Right atrium auricular region (tissue), 2 donors: ENCODE data around the gene CACNA2D4. TPM values are rescaled to one million over a fixed set of nuclear protein-coding genes. Genes with fewer than 3 reads are reported as not detected.

Source experiments
- DNase-seq: peaks from one replicate; pipeline ENCODE4 v3.0.0-alpha.2; 2019; ENCODE audit warnings: low spot score
- H3K27ac ChIP-seq, 2 donors: fragments of 200-600 bp; sonication (generic); 1 replicate in 1 of 2; 2 replicates in 1 of 2; pipeline ENCODE4 v1.5.1; 2016 to 2019
- H3K27me3 ChIP-seq, 2 donors: fragments of 200-600 bp; sonication (generic); one replicate each; pipeline versions ENCODE4 v1.5.1 to v1.6.0; 2017 to 2019
- H3K36me3 ChIP-seq: fragments of 200-600 bp; sonication (generic); one replicate; pipeline ENCODE4 v1.5.1; 2016
- H3K4me1 ChIP-seq, 2 donors: fragments of 200-600 bp; sonication (generic); one replicate each; pipeline versions ENCODE4 v1.5.1 to v1.6.0; 2017 to 2019
- H3K4me3 ChIP-seq, 2 donors: fragments of 200-600 bp; sonication (generic); 1 replicate in 1 of 2; 2 replicates in 1 of 2; pipeline ENCODE4 v1.5.1; 2017 to 2019; ENCODE audit warnings: mild to moderate bottlenecking in 1 of 2, moderate library complexity in 1 of 2
- H3K9me3 ChIP-seq, 2 donors: fragments of 200-600 bp; sonication (generic); one replicate each; pipeline ENCODE4 v1.5.1; 2019
- total RNA-seq, 2 donors: library from RNA; depleted of rRNA; stranded (reverse); fragments of >200 nt; gene quantifications; one replicate each; pipeline ENCODE4 v1.1.0, GENCODE V29; 2016
- TF ChIP-seq, protein P1 (sequence below), 2 donors: fragments of 200-600 bp; sonication (generic); IDR thresholded peaks; one replicate each; pipeline ENCODE4 v1.5.1; 2019; ENCODE audit warnings: antibody characterized with exemption in 2 of 2

Gene CACNA2D4
- total RNA-seq, 2 donors from 2014 or later, result 1.6 to 4.1 TPM

DNA sequence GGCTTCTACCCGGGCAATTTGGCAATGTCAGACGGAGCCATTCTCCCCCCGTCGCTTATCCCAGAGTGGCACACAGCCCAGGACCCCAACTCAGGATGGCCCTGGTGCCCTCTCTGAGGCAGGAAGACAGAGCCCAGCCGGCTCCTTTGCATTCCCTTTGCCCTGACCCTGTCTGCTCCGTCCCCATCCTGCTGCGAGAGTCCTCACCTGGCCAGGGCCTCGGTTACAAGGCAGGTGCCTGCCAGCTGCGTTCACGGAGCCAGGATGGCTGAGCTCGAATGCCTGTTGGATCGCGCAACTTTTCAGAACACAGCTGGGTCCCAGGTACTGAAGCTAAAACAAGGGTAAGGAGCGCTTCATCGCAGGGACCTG lies 79.5 kb downstream of the CACNA2D4 start:
- Histone ChIP-seq H3K4me1 (no peaks in the 10 kb centered on the region), H3K9me3 (no peaks in the 10 kb centered on the region), H3K27ac (no peak overlapping the region), H3K27me3 (no peaks in the 10 kb centered on the region), H3K36me3 (no peaks in the 10 kb centered on the region), H3K4me3 (no peak overlapping the region)
- TF ChIP-seq, protein P1, sequence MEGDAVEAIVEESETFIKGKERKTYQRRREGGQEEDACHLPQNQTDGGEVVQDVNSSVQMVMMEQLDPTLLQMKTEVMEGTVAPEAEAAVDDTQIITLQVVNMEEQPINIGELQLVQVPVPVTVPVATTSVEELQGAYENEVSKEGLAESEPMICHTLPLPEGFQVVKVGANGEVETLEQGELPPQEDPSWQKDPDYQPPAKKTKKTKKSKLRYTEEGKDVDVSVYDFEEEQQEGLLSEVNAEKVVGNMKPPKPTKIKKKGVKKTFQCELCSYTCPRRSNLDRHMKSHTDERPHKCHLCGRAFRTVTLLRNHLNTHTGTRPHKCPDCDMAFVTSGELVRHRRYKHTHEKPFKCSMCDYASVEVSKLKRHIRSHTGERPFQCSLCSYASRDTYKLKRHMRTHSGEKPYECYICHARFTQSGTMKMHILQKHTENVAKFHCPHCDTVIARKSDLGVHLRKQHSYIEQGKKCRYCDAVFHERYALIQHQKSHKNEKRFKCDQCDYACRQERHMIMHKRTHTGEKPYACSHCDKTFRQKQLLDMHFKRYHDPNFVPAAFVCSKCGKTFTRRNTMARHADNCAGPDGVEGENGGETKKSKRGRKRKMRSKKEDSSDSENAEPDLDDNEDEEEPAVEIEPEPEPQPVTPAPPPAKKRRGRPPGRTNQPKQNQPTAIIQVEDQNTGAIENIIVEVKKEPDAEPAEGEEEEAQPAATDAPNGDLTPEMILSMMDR (IDR thresholded peaks at IDR 0.05), result no peak
- no peak for DNase-seq

DNA sequence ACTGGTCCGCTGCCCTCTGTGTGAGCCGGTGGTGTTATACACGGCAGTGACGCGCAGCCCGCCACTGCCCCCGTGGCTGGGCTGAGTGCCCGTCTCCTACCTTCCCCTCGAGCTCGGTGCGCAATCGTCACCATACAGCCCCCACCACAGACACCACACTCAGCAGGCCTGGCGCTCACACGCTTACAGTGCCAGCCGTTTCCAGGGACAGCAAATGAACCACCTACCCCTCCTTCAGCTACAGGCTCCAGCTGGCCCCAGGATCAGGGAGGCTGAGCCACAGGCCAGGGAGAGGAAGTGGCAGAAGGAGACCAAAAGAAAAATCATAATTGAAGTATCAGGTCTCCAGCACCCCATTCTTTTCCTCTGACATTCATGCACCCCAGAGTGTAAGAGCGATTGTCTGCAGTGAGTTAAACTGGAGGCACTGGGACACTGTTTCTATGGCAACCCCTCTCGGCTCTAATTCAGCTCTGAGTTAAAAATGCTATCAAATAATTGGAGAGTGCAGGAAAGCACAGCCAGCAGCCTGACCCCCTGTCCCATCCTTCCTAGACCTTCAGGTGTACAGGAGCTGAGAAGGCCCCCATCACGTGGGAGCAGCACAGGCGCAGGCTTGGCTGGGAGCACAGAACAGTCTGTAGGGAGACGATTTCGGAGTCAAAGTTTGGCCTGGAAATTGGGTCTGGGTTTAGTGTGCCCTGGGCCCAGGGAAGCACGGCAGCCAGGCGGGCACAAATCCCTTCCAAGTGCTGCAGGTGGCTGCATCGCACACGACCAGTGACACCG lies 80.1 kb downstream of the CACNA2D4 start:
- Histone ChIP-seq H3K27me3 (no peaks in the 10 kb centered on the region), H3K4me1 (no peaks in the 10 kb centered on the region)
- DNase-seq, result no peak

DNA sequence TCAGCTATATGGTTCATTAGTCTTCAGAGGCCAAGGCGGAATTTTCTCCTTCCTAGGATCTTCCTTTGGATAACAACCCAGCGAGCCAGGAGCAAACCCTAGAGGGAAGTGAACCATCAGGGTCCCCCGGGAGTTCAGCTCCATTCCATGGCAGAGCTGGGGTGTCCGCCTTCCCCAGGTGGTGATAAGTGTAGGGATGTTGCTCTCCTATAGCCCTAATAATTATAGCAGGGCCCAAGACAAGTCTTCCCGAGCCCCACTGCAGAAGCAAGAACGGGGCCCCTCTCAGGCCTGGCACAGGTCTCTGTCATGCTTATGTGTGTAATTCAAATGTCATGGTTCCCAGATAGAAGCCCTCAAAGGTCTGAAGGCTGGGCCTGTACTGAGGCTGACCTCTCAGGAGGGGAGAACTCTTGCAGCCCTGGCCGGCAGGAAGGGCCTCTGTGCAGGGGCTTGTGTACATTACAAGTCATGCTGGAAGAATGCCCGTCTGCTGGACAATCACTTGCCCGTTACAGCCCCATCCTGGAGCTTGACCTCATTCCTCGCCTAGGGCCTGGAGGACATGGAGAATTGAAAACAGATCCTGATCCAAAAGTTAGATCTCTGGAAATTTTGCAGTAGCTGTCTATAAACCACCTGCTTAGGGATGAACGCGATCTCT lies 80.8 kb downstream of the CACNA2D4 start:
- no peaks in the 10 kb centered on the region for H3K36me3 ChIP-seq
- DNase-seq, result no peak
- no peak overlapping the region for H3K4me3 ChIP-seq
- TF ChIP-seq, protein P1 (IDR thresholded peaks at IDR 0.05), result no peak
- H3K27me3 ChIP-seq, result no peaks in the 10 kb centered on the region
- no peak overlapping the region for H3K27ac ChIP-seq
- no peaks in the 10 kb centered on the region for H3K4me1 ChIP-seq
- H3K9me3 ChIP-seq, result no peaks in the 10 kb centered on the region

More for the DNA sequence above, 80.1 kb downstream of the CACNA2D4 start:
- TF ChIP-seq, protein P1 (IDR thresholded peaks at IDR 0.05), result no peak
- H3K27ac ChIP-seq, result no peak overlapping the region
- H3K9me3 ChIP-seq, result no peaks in the 10 kb centered on the region
- H3K36me3 ChIP-seq, result no peaks in the 10 kb centered on the region
- no peak overlapping the region for H3K4me3 ChIP-seq

DNA sequence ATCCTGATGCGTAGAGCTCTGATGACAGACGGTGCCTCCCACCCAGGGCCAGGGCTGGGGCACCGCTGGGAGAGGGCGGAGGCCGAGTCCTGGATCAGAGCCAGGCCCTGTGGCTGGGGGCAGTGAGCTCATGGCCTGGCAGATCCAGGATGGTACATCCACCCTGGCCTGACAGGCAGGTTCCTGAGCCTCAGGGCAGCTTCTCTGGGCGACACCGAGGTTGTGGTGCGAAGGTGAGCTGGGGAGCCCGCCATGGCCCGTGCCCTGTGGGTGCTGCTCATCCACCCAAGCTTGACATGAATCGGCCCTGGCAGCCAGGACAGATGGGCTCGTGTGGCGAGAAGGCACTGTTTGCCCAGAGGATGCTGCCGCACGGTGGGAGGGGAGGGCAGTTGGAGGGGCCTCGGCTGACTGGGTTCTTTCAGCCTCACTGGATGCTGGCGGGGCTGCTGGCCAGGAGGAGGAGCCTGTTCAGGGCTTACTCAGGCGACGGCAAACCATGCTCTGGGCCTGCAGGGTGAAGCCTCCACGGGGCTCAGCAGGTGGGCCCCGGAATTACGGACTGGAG lies 81.5 kb downstream of the CACNA2D4 start:
- TF ChIP-seq, protein P1 (IDR thresholded peaks at IDR 0.05), result no peak
- no peak for DNase-seq
- Histone ChIP-seq H3K36me3 (no peaks in the 10 kb centered on the region), H3K4me1 (no peaks in the 10 kb centered on the region), H3K27ac (no peak overlapping the region), H3K4me3 (no peak overlapping the region), H3K27me3 (no peaks in the 10 kb centered on the region), H3K9me3 (no peaks in the 10 kb centered on the region)

DNA sequence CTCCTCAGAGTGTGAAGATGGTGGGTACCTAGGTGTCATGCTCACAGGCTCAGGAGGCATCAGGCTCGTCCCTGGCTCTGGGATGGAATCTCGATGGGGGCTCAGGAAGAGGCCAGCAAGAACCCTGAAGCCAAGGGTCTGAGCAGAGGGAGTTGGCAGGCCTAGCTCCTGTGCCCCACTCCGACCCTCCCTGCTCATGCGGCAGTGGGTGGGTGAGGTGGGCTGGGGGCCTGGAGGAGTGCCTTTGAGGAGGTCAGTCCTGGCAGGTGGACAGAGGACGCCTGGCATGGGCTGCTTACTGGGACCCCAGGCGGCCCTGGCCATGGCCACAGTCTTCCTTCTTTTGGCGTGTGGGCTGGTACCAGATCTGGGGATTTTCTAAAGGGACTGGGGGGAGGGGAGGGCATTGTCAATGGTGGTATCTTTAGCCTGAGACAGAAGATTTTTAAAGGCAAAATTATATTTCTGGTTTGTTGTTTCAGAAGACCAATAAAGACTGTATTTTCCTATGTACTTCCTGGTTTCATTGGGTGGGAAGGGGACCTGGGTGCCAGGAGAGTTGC lies 82.1 kb downstream of the CACNA2D4 start:
- no peak for DNase-seq
- H3K9me3 ChIP-seq, result no peaks in the 10 kb centered on the region
- H3K36me3 ChIP-seq, result no peaks in the 10 kb centered on the region
- H3K27ac ChIP-seq, result no peak overlapping the region
- no peak overlapping the region for H3K4me3 ChIP-seq
- H3K4me1 ChIP-seq, result no peaks in the 10 kb centered on the region
- TF ChIP-seq, protein P1 (IDR thresholded peaks at IDR 0.05), result no peak
- no peaks in the 10 kb centered on the region for H3K27me3 ChIP-seq
